PC-9 (cell line): ENCODE measurements around the gene CENPX.

Experiments used
- EZH2 ChIP-seq: fragments of 200-600 bp; sonication (generic); IDR thresholded peaks from 2 replicates; pipeline ENCODE4 v1.8.0; 2017; ENCODE audit warnings: antibody characterized with exemption, low read depth
- TF ChIP-seq, protein P1 (sequence below): fragments of 200-600 bp; sonication (generic); conservative IDR thresholded peaks from 2 replicates; pipeline ENCODE4 v1.6.1; 2017; ENCODE audit warnings: mixed run types, antibody characterized with exemption, mild to moderate bottlenecking, moderate library complexity

DNA sequence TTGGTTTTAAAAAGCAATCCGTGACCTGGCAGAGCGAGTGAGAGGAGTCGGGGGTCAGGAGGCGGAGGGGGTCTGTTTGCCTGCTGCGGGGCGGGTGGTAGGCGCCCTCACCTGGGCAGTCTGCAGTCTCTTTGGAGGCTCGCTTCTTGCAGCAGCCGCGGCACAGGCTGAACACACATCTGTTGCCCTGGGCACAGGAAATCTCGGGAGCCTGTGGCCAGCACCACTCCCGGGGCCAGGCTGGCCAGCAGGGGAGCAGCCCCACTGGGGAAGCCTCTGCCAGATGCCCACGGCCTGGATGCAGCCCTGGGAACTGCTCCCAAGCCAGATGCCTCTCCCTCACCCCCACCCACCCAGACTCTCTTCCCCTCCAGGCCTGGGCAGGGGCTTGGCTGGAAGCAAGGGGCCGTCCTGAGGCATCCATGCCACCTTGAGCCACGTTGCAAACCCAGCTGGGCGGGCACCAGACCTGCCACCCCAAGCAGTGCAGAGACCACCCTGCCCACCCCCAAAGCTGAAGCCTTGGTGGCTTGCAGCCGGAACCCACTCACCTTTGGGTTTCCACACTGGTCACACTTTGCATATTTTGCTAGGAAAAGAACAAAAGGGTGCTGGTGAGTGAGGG is 35.7 kb upstream of the CENPX start:
- TF ChIP-seq, protein P1, sequence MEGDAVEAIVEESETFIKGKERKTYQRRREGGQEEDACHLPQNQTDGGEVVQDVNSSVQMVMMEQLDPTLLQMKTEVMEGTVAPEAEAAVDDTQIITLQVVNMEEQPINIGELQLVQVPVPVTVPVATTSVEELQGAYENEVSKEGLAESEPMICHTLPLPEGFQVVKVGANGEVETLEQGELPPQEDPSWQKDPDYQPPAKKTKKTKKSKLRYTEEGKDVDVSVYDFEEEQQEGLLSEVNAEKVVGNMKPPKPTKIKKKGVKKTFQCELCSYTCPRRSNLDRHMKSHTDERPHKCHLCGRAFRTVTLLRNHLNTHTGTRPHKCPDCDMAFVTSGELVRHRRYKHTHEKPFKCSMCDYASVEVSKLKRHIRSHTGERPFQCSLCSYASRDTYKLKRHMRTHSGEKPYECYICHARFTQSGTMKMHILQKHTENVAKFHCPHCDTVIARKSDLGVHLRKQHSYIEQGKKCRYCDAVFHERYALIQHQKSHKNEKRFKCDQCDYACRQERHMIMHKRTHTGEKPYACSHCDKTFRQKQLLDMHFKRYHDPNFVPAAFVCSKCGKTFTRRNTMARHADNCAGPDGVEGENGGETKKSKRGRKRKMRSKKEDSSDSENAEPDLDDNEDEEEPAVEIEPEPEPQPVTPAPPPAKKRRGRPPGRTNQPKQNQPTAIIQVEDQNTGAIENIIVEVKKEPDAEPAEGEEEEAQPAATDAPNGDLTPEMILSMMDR, result no peak
- TF ChIP-seq EZH2, result no peak
